IMR-90 (cell line): ENCODE measurements around the gene ZNF549. TPM values are rescaled to one million over a fixed set of nuclear protein-coding genes. Genes with fewer than 3 reads are reported as not detected.
A peak's percentile ranks its signal among the peaks of the same experiment; 100 is the strongest.

Experiments
- ATAC-seq: fragments of 200-7000 bp; cut with Tn5 transposase; 2 replicates; pipeline ENCODE4 v1.9.1; 2020; ENCODE audit warnings: low read depth, mild to moderate bottlenecking, moderate library complexity
- BruUV-seq: library from RNA; stranded (reverse); fragments of 400-500 nt; replicated peaks from 2 replicates; lab custom pipeline; 2021; lab: Mats Ljungman, UMichigan
- CTCF ChIA-PET: fragments of 300-600 bp; formaldehyde crosslinking; extraction: SDS; loops from one replicate; lab custom pipeline; 2021; ENCODE audit warnings: antibody characterized with exemption; lab: Yijun Ruan, JAX
- POLR2A ChIA-PET: fragments of 300-600 bp; sonication (Branson Sonifier 250); formaldehyde crosslinking; loops from one replicate; lab custom pipeline; 2022; ENCODE audit warnings: antibody characterized with exemption; ENCODE audit not compliant: unreplicated experiment; lab: Charles Lee
- DNase-seq: peaks from one replicate; pipeline ENCODE4 v3.0.0; 2013
- H2AFZ ChIP-seq: replicated peaks from 2 replicates; pipeline ENCODE3; 2013; ENCODE audit warnings: low read length, mild to moderate bottlenecking; ENCODE audit not compliant: poor library complexity
- H2AK5ac ChIP-seq: 2 replicates; pipeline ENCODE4 v1.6.1; 2013; ENCODE audit warnings: low read depth, low read length, inconsistent platforms
- H2AK9ac ChIP-seq: replicated peaks from 2 replicates; pipeline ENCODE3; 2013; ENCODE audit warnings: mild to moderate bottlenecking, low read depth, low read length, moderate library complexity; ENCODE audit not compliant: poor library complexity
- H2BK120ac ChIP-seq: 2 replicates; pipeline ENCODE4 v1.6.1; 2013; ENCODE audit warnings: low read depth, low read length, inconsistent platforms
- H2BK15ac ChIP-seq: 3 replicates; pipeline ENCODE4 v1.6.1; 2013; ENCODE audit warnings: low read depth, low read length, inconsistent platforms
- H2BK20ac ChIP-seq: 2 replicates; pipeline ENCODE4 v1.6.1; 2013; ENCODE audit warnings: low read depth, mild to moderate bottlenecking, inconsistent platforms, low read length, moderate library complexity
- H2BK5ac ChIP-seq: 2 replicates; pipeline ENCODE4 v1.6.1; 2013; ENCODE audit warnings: mild to moderate bottlenecking, low read depth, low read length, inconsistent platforms; ENCODE audit not compliant: poor library complexity, severe bottlenecking
- H3K14ac ChIP-seq: replicated peaks from 2 replicates; pipeline ENCODE4 v1.6.1; 2013; ENCODE audit warnings: low read depth, low read length, inconsistent platforms
- H3K18ac ChIP-seq: 2 replicates; pipeline ENCODE4 v1.6.1; 2013; ENCODE audit warnings: low read depth, low read length, control low read depth
- H3K23ac ChIP-seq: 2 replicates; pipeline ENCODE4 v1.6.1; 2013; ENCODE audit warnings: low read depth, low read length, inconsistent platforms
- H3K27ac ChIP-seq: 2 replicates; pipeline ENCODE4 v1.5.1; 2013; ENCODE audit warnings: mild to moderate bottlenecking, control low read depth, low read length; ENCODE audit not compliant: insufficient read depth
- H3K27me3 ChIP-seq: 2 replicates; pipeline ENCODE4 v1.6.1; 2013; ENCODE audit warnings: low read length; ENCODE audit not compliant: control insufficient read depth, insufficient read depth
- H3K36me3 ChIP-seq: 2 replicates; pipeline ENCODE4 v1.6.1; 2013; ENCODE audit warnings: low read length, mixed read lengths; ENCODE audit not compliant: control insufficient read depth, insufficient read depth
- H3K4ac ChIP-seq: 2 replicates; pipeline ENCODE4 v1.6.1; 2013; ENCODE audit warnings: low read depth, low read length, inconsistent platforms
- H3K4me1 ChIP-seq: 2 replicates; pipeline ENCODE4 v1.6.1; 2013; ENCODE audit warnings: low read length, mixed read lengths; ENCODE audit not compliant: control insufficient read depth, insufficient read depth
- H3K4me2 ChIP-seq: 2 replicates; pipeline ENCODE4 v1.6.1; 2013; ENCODE audit warnings: low read depth, mild to moderate bottlenecking, control low read depth, low read length, moderate library complexity
- H3K4me3 ChIP-seq: 2 replicates; pipeline ENCODE4 v1.5.1; 2013; ENCODE audit warnings: low read depth, mild to moderate bottlenecking, control low read depth, low read length, moderate library complexity; ENCODE audit not compliant: insufficient read depth
- H3K56ac ChIP-seq: 2 replicates; pipeline ENCODE4 v1.6.1; 2013; ENCODE audit warnings: low read length, inconsistent platforms; ENCODE audit not compliant: insufficient read depth; ENCODE audit errors: extremely low read depth
- H3K79me1 ChIP-seq, 2 experiments: 2 replicates each; pipeline ENCODE4 v1.6.1; 2013; ENCODE audit warnings: low read length in 2 of 2, inconsistent platforms in 1 of 2, low read depth in 1 of 2
- H3K9ac ChIP-seq: 2 replicates; pipeline ENCODE4 v1.6.1; 2013; ENCODE audit warnings: low read depth, low read length, control low read depth
- H3K9me1 ChIP-seq: 2 replicates; pipeline ENCODE4 v1.6.1; 2013; ENCODE audit warnings: low read length, inconsistent platforms; ENCODE audit not compliant: insufficient read depth
- H3K9me3 ChIP-seq: 2 replicates; pipeline ENCODE4 v1.6.1; 2013; ENCODE audit warnings: low read length; ENCODE audit not compliant: control insufficient read depth, insufficient read depth
- H4K20me1 ChIP-seq: 2 replicates; pipeline ENCODE4 v1.6.1; 2013; ENCODE audit warnings: low read length, inconsistent platforms; ENCODE audit not compliant: insufficient read depth
- H4K5ac ChIP-seq: 2 replicates; pipeline ENCODE4 v1.6.1; 2013; ENCODE audit warnings: mild to moderate bottlenecking, low read depth, low read length, control low read depth
- H4K8ac ChIP-seq, 2 experiments: 2 replicates each; pipeline ENCODE4 v1.6.1; 2013; ENCODE audit warnings: low read depth in 2 of 2, low read length in 2 of 2, control low read depth in 1 of 2, inconsistent platforms in 1 of 2
- H4K91ac ChIP-seq: 2 replicates; pipeline ENCODE4 v1.6.1; 2013; ENCODE audit warnings: low read depth, low read length, inconsistent platforms; ENCODE audit not compliant: insufficient read depth
- BHLHE40 ChIP-seq: fragments of 150-350 bp; IDR thresholded peaks from 2 replicates; pipeline ENCODE4 v1.6.1; 2016; ENCODE audit warnings: mild to moderate bottlenecking, low read depth, low read length
- RFX5 ChIP-seq: IDR thresholded peaks from 2 replicates; pipeline ENCODE4 v1.8.0; 2012; ENCODE audit warnings: low read depth, mild to moderate bottlenecking, low read length, moderate library complexity
- WGBS, 2 experiments: methylation state at CpG; one replicate each; pipeline versions ENCODE4 v1.1.5 to v1.1.7; 2013; ENCODE audit warnings: missing lambda C conversion rate in 2 of 2; ENCODE audit not compliant: insufficient read length in 1 of 2; ENCODE audit errors: extremely low coverage in 2 of 2; 5-methylcytosine and 5-hydroxymethylcytosine counted together
- dilution Hi-C: fragments of 300-500 bp; cut with HindIII; formaldehyde crosslinking; loops from one replicate; pipeline ENCODE4 v1.14.3; 2018; ENCODE audit warnings: low sequenced_read_pairs; ENCODE audit not compliant: unreplicated experiment
- in situ Hi-C: fragments of 300-500 bp; cut with MboI; formaldehyde crosslinking; loops from 3 replicates; pipeline ENCODE4 v1.14.3; 2019; ENCODE audit warnings: low sequenced_read_pairs, inconsistent platforms, mixed read lengths
- intact Hi-C: fragments of 100-400 bp; cut with micrococcal nuclease; formaldehyde crosslinking; loops from 2 replicates; pipeline ENCODE4 v1.10.0; 2022
- polyA plus RNA-seq, 3 experiments: library from polyadenylated mRNA; depleted of rRNA; stranded (reverse); fragments of >200 nt; gene quantifications; 2 replicates each; pipeline ENCODE4 v1.2.3, GENCODE V29; 2012; ENCODE audit warnings: low replicate concordance in 1 of 3
- total RNA-seq: library from RNA; depleted of rRNA; stranded (reverse); fragments of >200 nt; gene quantifications from 2 replicates; pipeline ENCODE4 v1.2.3, GENCODE V29; 2012

The ZNF549 gene
- total and polyA plus RNA-seq, 2 of the 4 experiments (the other 2 are of a cell fraction) = 2.4 to 8.6 TPM

DNA sequence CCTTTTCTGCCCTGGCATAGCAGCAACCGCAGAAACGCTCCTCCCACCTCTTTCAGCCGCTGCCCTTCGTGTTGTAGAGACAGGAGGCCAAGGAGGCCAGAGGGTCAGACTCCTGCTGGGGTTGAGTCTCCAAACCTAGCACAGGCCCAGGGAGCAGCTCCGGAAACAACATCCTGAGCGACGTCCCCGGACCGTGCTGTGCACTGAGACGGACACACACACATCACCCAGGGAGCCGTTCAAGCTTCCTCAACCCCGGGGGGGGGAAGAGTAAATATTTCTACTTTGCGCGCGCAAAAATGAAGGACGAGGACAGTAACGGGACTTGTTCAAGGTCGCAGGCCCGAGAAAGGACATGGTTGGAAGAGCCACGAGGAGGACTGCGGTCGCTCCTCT lies 31.9 kb downstream of the ZNF549 start:
- no TSS peak for BruUV-seq
- no peaks in the 10 kb centered on the region for H3K9me1 ChIP-seq
- H3K9me3 ChIP-seq = peaks cover 14% of the 10 kb centered on the region
- H2AK9ac ChIP-seq = peak overlapping the region; percentile 90
- peak overlapping the region; percentile 75 for H3K27ac ChIP-seq
- ATAC-seq = peak; percentile 55
- no peak for DNase-seq
- H2BK120ac ChIP-seq = no peak overlapping the region
- TF ChIP-seq BHLHE40 = no peak
- TF ChIP-seq RFX5 = no peak
- peak overlapping the region; percentile 9; the same call in 1 of the 2 replicates for H3K14ac ChIP-seq
- H3K4me3 ChIP-seq = peak overlapping the region; percentile 95
- H3K4me1 ChIP-seq = peaks cover 2% of the 10 kb centered on the region
- peak overlapping the region; percentile 29; the same call in 1 of the 2 replicates for H2AK5ac ChIP-seq
- ChIA-PET POLR2A (interaction anchor here (0.7 kb wide), 1 partner anchor 55 kb away, joined by 3 read pairs; the partner anchor contains the start of gene ZNF134), CTCF (no interaction called here)
- in situ Hi-C loops = no loop called here
- dilution Hi-C loops = no loop called here
- H2BK20ac ChIP-seq = no peak overlapping the region
- H4K20me1 ChIP-seq = no peaks in the 10 kb centered on the region
- H4K8ac ChIP-seq = peak overlapping the region in 1 of 2 experiments; percentile 0; a peak in 2 of 4 replicates
- H3K4ac ChIP-seq = no peak overlapping the region
- H2BK15ac ChIP-seq = no peak overlapping the region
- no peak overlapping the region for H3K18ac ChIP-seq
- H2AFZ ChIP-seq = peak overlapping the region; percentile 97
- peaks cover 9 to 32% of the 10 kb centered on the region in 2 experiments; a peak in 3 of 4 replicates for H3K79me1 ChIP-seq
- intact Hi-C loops = no loop called here
- WGBS, 2 experiments = no CpG with 5 or more reads among the region's 22 CpGs
- no peak overlapping the region for H2BK5ac ChIP-seq
- peak overlapping the region; percentile 91 for H3K9ac ChIP-seq
- H4K5ac ChIP-seq = peak overlapping the region; percentile 6; the same call in 1 of the 2 replicates
- H4K91ac ChIP-seq = no peak overlapping the region
- no peak overlapping the region for H3K56ac ChIP-seq
- peak overlapping the region; percentile 89 for H3K4me2 ChIP-seq
- no peaks in the 10 kb centered on the region for H3K27me3 ChIP-seq
- peak overlapping the region; percentile 70 for H3K23ac ChIP-seq
- peaks cover 19% of the 10 kb centered on the region for H3K36me3 ChIP-seq
